ENCODE measurements around the gene SFXN4. TPM values are rescaled to one million over a fixed set of nuclear protein-coding genes. Genes with fewer than 3 reads are reported as not detected.
A peak's percentile ranks its signal among the peaks of the same experiment; 100 is the strongest.

The SFXN4 gene
- total and polyA plus RNA-seq, 2 of the 4 experiments (the other 2 are of a cell fraction): 12.0 to 12.5 TPM

GRCh38 chr10:119206603-119207365, 41.3 kb upstream of the SFXN4 start:
- H4K8ac ChIP-seq (ENCODE audit: low read depth in 2 of 2, low read length in 2 of 2): peak overlapping the region; percentile 25 to 59; a peak in 2 of 4 replicates
- H2BK5ac ChIP-seq (ENCODE audit: low read depth, low read length, poor library complexity, severe bottlenecking): peak overlapping the region; percentile 71
- no peak overlapping the region for H3K18ac ChIP-seq (ENCODE audit: low read depth, low read length)
- WGBS, 2 experiments (ENCODE audit: extremely low coverage in 2 of 2, insufficient read length in 1 of 2): 0% methylated on average over 13 of the region's 97 CpGs; no CpG with 5 or more reads in 1 of the 2 experiments
- no peaks in the 10 kb centered on the region for H3K27me3 ChIP-seq (ENCODE audit: control insufficient read depth, insufficient read depth, low read length)
- ATAC-seq (ENCODE audit: low read depth) (peak; percentile 53), DNase-seq (peak; percentile 59)
- H3K14ac ChIP-seq (replicated peaks; ENCODE audit: low read depth, low read length): 0 out of 2 replicates have a peak overlapping the region, but pooled peaks have one; percentile 36
- peak overlapping the region; percentile 54 for H3K4me3 ChIP-seq (ENCODE audit: insufficient read depth, low read depth, low read length)
- H2AFZ ChIP-seq (replicated peaks; ENCODE audit: low read length, poor library complexity): peak overlapping the region; percentile 90
- peak overlapping the region; percentile 53 for H3K4me2 ChIP-seq (ENCODE audit: low read depth, low read length)
- ChIA-PET POLR2A (ENCODE audit: unreplicated experiment) (interaction anchor here (0.6 to 1.0 kb wide), 4 partner anchors 41 to 205 kb away, joined by 3 to 7 read pairs (median 3); no protein-coding TSS in a partner anchor), CTCF (interaction anchor here (0.6 to 2.0 kb wide), 23 partner anchors 14 to 337 kb away, joined by 3 to 7 read pairs (median 4); partner anchors contain the start of gene RGS10)
- H3K9me1 ChIP-seq (ENCODE audit: insufficient read depth, low read length): 0 out of 2 replicates have a peak, but pooled peaks cover 2% of the 10 kb centered on the region
- H3K9me3 ChIP-seq (ENCODE audit: control insufficient read depth, insufficient read depth, low read length): no peaks in the 10 kb centered on the region
- H3K56ac ChIP-seq (ENCODE audit: extremely low read depth, insufficient read depth, low read length): no peak overlapping the region
- H2BK20ac ChIP-seq (ENCODE audit: low read depth, low read length): no peak overlapping the region
- intact Hi-C loops (cut with micrococcal nuclease): loop anchor here (1.0 to 5.0 kb wide), 6 partner anchors 111 to 336 kb away; partner anchors contain the start of gene RGS10
- peaks cover 17% of the 10 kb centered on the region for H3K4me1 ChIP-seq (ENCODE audit: control insufficient read depth, insufficient read depth, low read length)
- peak overlapping the region; percentile 45; the same call in 1 of the 3 replicates for H2BK15ac ChIP-seq (ENCODE audit: low read depth, low read length)
- 0 out of 2 replicates have a peak overlapping the region, but pooled peaks have one; percentile 53 for H2BK120ac ChIP-seq (ENCODE audit: low read depth, low read length)
- peak overlapping the region; percentile 53 for H3K27ac ChIP-seq (ENCODE audit: insufficient read depth, low read length)
- no peak overlapping the region for H4K5ac ChIP-seq (ENCODE audit: low read depth, low read length)
- peak overlapping the region; percentile 61; the same call in 1 of the 2 replicates for H4K91ac ChIP-seq (ENCODE audit: insufficient read depth, low read depth, low read length)
- peak overlapping the region; percentile 87 for H2AK9ac ChIP-seq (replicated peaks; ENCODE audit: low read depth, low read length, poor library complexity)
- dilution Hi-C loops (cut with HindIII; ENCODE audit: low sequenced_read_pairs, unreplicated experiment): no loop called here
- H3K79me1 ChIP-seq (ENCODE audit: low read depth in 1 of 2, low read length in 2 of 2): peaks cover 2 to 32% of the 10 kb centered on the region in 2 experiments; a peak in 3 of 4 replicates
- peak overlapping the region; percentile 71; the same call in 1 of the 2 replicates for H3K4ac ChIP-seq (ENCODE audit: low read depth, low read length)
- H3K36me3 ChIP-seq (ENCODE audit: control insufficient read depth, insufficient read depth, low read length): peaks cover 5% of the 10 kb centered on the region
- in situ Hi-C loops (cut with MboI; ENCODE audit: low sequenced_read_pairs): loop anchor here (5.0 kb wide), 1 partner anchor 211 kb away; no protein-coding TSS in a partner anchor
- H3K9ac ChIP-seq (ENCODE audit: low read depth, low read length): peak overlapping the region; percentile 12
- no peak overlapping the region for H3K23ac ChIP-seq (ENCODE audit: low read depth, low read length)
- H4K20me1 ChIP-seq (ENCODE audit: insufficient read depth, low read length): peaks cover 5% of the 10 kb centered on the region; the same call in 1 of the 2 replicates
- no TSS peak for BruUV-seq (replicated peaks)
- peak overlapping the region; percentile 11; the same call in 1 of the 2 replicates for H2AK5ac ChIP-seq (ENCODE audit: low read depth, low read length)
- TF ChIP-seq MXI1 (IDR thresholded peaks at IDR 0.05; ENCODE audit: borderline replicate concordance, low read depth, low read length) (peak; percentile 72; the same call in 1 of the 2 replicates), CHD1 (IDR thresholded peaks at IDR 0.05; ENCODE audit: low read depth, low read length) (no peak; the same call in 1 of the 2 replicates), FOS (IDR thresholded peaks at IDR 0.05; ENCODE audit: low read depth, low read length) (no peak), MAFK (IDR thresholded peaks at IDR 0.05; ENCODE audit: low read depth, low read length) (no peak), BHLHE40 (IDR thresholded peaks at IDR 0.05; ENCODE audit: low read depth, low read length) (peak; percentile 33), SMC3 (IDR thresholded peaks at IDR 0.05; ENCODE audit: low read depth, low read length) (peak; percentile 79), POLR2A (IDR thresholded peaks at IDR 0.05; ENCODE audit: low read depth, low read length) (no peak; the same call in 1 of the 2 replicates), USF2 (IDR thresholded peaks at IDR 0.05; ENCODE audit: low read depth, low read length) (no peak), RFX5 (IDR thresholded peaks at IDR 0.05; ENCODE audit: low read depth, low read length) (no peak), ELK1 (IDR thresholded peaks at IDR 0.05; ENCODE audit: borderline replicate concordance, low read depth, low read length) (no peak), NFE2L2 (IDR thresholded peaks at IDR 0.05; ENCODE audit: low read depth, low read length) (no peak), RAD21 (IDR thresholded peaks at IDR 0.05; ENCODE audit: low read length) (peak; percentile 89), CTCF (conservative IDR thresholded peaks at IDR 0.05; ENCODE audit: low read depth, low read length) (peak; percentile 95)

Data from IMR-90 (cell line).